Activated CD8-positive, alpha-beta memory T cell treated with anti-CD3 and anti-CD28 coated beads for 4 hours (primary cell): ENCODE measurements around the gene SBK3.
"Not testable (repeated sequence)": the region's sequence is repeated elsewhere in the genome, so short reads cannot be mapped to it uniquely, and the experiment has no call there.

Experiments used
- DNase-seq, 2 donors: peaks; one replicate each; pipeline ENCODE4 v3.0.0-alpha.2; 2020; ENCODE audit warnings: low read depth in 2 of 2

Gene SBK3

DNA sequence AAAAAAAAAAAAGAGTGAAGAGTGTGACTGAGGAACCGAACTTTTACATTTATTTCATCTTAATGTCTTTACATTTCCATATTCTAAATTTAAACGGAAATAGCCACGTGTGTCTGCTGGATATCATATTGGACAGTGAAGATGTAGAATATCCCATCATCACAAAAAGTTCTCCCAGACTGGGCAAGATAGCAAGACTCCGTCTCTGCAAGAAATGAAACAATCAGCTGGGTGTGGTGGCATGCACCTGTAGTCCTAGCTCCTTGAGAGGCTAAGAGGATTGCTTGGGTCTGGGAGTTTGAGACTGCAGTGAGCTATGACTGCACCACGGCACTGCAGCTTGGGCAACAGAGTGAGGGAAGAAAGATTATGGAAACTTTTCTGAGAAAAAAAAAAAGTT is 31.4 kb upstream of the SBK3 start:
- DNase-seq, result no peak

DNA sequence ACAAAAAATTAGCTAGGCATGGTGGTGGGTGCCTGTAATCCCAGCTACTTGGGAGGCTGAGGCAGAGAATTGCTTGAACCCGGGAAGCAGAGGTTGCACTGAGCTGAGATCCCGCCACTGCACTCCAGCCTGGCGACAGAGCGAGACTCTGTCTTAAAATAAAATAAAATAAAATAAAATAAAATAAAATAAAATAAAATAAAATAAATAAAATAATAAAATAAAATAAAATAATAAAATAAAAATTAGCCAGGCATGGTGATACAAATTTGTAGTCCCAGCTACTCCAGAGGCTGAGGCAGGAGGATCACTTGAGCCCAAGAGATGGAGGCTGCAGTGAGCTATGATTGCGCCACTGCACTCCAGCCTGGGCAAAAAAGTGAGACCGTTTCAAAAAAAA is 28.6 kb upstream of the SBK3 start:
- not testable (repeated sequence) for DNase-seq

DNA sequence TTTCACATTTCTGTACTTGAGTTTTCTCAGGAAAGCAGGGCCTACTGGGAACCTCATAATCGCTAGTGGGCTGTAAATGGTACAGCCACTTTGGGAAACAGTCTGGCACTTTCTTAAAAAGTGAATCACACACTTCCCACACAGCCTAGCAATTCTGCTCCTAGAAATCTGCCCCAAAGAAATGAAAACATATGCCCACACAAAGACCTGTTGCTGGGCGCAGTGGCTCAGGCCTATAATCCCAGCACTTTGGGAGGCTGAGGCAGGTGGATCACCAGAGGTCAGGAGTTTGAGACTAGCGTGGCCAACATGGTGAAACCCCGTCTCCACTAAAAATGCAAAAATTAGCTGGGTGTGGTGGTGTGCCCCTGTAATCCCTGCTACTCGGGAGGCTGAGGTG is 24.1 kb upstream of the SBK3 start:
- DNase-seq, result not testable (repeated sequence)

DNA sequence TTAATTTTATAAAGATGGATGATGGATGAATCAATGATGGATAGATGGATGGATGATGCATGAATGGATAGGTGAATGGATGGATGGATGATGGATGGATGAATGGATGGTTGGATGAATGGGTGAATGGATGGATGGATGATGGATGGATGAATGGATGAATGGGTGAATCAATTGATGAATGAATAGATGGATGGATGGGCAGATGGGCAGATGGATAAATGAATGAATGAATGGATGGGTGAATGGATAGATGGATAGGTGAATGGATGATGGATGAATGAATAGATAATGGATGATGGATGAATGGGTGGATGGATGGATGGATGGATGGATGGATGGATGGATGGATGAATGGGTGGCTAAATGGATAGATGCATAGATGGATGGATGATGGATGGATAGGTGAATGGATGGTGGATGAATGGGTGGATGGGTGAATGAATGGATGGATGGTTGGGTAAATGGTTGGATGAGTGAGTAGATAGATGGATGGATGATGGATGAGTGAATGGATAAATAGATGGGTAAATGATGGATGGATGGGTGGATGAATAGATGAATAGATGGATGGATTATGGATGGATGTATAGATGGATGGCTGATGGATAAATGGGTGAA is 22.5 kb upstream of the SBK3 start:
- DNase-seq, result no peak

DNA sequence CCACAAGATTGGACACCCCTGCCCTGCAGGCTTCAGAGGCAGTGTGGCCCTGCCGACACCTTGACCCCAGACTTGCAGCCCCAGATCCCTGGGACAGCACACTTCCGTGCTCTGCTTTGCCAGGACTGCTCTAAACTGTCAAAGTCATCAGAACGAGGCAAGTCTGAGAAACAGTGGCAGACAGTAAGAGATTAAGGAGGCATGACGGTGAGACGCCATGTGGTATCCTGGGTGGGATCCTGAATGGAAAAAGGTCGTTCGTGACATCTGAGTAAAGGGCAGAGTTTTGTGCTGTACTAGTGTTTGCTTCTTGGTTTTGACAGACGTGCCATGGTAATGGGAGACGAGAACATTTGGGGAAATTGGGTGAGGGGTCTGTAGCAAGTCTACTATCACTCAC is 21.5 kb upstream of the SBK3 start:
- no peak for DNase-seq

DNA sequence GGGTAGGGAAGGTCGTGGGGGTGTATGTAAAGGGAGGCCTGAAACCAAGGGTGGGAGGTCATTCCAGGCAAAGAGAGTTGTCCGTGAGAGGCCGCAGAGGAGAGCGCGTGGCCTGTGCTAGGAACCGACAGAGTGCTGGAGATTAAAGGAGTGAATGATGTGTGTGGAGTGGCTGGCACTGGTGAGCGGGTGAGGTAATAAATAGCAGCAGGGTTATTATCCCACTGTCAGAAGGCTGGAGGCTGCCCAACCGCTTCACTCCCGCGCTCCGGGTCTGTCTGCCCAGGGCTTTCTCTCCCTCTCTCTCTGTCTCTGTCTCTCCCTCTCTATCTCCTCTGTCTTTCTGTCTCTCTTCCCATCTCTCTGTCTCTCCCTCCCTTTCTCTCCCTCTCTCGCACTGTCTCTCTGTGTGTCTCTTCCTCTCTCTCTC is 17.9 kb upstream of the SBK3 start:
- no peak for DNase-seq

DNA sequence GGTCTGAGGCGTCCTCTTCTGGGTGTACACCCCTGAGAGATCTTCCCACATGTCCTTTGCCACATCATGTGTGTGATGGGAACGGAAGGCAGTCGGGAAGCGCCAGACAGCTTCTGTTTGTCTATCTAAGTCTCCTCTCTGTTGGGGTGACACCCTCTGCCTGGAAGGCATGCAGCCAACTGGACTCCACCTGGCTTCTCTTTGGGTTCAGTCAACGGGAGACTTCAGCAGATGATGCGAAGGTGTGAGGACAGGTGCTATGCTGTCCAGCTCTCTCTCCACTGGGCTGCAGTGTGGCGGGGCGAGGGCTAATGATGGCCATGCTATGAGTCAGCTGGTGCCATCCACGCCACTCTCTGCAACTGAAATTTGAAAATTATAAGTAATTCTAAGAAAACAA is 14.3 kb upstream of the SBK3 start:
- DNase-seq, result no peak

DNA sequence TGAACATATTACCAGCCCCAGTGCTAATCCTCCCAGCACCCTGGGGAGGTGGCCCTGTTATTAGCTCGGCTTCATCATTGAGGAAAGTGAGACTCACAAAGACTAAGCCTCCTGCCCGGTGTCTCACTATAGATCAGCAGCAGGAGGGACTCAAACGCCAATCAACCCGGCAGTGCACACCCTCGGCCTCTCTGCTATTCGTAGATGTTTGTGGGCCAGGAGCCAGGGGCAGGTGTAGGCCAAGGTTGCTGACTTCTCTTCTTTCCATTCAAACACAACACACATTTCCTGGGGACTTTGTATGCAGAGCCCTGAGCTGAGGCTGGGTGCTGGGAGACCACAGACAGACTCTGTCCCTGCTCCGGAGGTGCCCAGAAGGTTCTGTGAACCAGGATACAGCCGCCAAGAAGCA is 9.4 kb upstream of the SBK3 start:
- DNase-seq, result no peak

DNA sequence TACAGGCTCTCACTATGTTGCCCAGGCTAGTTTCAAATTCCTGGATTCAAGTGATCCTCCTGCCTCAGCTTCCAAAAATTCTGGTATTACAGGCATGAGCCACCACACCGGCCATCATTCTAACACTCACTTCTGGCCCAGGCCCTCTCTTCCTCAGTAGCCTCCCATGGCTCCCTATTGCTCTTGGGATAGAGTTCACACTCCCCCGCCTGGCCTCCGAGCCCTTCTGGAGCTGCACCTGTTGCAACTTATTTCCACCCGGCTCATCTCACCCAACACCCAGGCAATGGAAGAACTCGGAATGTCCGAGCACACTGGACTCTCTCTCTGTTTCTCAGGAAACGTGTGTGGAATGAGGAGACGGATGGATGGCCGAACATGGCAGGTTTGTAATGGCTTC is 9.0 kb upstream of the SBK3 start:
- DNase-seq, result no peak

DNA sequence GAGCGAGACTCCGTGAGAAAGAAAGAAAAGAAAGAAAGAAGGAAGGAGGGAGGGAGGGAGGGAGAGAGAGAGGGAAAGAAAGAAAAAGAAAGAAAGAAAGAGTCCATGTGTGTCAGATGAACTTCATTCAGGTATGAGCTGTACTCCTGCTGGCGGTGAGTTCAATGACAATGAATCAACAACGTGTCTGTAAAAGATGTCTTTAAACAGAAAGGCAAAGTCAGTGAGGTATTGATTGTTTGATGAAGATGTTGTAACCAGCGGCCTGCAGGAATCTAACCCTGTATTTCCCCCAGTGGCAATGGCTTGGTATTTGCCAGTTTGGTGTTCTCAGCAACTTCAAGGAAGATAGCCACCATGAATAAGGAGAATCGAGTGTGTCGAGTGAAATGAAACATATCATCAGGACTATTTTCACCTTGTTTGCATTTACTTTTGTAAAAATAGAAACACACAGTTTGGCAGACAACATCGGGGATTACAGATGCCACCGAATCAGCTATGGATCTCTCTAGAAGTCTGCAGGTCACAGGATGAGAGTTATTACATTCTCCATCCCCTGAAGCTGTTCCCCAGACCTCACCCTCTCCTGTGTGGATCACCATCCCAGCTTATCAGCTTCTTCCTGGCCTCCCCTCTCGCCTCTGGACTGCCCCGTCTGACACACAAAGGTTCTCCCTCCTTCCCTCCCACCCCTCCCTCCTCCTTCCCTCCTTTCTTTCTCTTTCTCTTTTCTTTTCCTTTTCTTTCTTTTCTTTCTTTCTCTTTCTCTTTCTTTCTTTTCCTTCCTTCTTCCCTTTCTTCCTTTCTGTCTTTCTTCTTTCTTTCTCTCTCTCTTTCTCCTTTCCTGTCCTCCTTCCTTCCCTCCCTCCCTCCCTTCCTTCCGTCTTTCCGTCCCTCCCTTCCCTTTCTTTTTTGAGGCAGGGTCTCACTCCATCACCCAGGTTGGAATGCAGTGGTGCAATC is 8.2 kb upstream of the SBK3 start:
- DNase-seq, result no peak

DNA sequence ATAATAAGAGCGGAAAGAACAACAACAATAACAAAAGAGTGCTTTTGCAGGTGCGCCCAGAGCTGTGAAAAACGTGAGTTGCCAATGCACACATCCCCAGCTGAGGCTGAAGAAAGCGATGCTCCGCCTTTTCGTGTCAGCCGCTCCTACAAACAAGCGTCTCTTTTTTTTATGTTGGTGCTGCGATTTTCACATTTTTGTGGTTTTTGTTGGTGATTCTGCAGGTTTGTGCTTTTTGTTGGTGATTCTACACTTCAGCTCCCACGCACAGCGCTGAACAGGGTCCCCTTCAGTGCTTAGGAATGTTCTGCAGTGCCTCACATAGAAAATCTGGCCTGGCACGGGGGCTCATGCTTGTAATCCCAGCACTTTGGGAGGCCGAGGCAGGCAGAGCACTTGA is 7.3 kb upstream of the SBK3 start:
- no peak for DNase-seq

DNA sequence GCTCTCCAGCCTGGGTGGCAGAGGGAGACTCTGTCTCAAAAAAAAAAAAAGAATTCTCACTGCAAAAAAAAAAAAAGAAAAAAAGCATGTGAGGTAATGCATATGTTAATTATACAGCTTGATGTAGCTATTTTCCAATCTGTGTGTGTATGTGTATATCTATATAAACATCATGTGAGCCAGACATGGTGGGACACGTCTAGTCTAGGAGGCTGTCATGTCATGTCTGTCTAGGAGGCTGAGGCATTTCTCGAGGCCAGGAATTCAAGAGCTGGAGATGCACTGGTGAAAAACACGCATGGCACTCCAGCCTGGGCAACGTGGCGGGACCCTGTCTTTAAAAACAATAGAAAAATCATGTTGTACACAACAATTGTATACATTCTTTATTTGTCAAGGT is 6.9 kb upstream of the SBK3 start:
- DNase-seq, result no peak

DNA sequence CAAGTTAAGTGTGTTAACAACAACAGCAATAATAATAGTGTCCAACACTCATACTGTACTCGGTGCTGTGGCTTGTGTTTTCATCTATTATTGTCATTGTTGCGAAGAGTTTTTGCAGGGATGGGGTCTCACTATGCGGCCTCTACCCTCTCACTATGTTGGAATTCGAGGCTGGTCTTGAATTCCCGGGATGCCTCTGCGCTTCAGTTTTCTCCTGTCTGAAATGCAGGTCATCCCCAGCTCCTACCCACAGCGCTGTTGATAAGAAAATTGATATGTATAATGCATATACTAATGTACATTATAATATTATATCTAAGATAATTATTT is 4.9 kb upstream of the SBK3 start:
- DNase-seq, result no peak

DNA sequence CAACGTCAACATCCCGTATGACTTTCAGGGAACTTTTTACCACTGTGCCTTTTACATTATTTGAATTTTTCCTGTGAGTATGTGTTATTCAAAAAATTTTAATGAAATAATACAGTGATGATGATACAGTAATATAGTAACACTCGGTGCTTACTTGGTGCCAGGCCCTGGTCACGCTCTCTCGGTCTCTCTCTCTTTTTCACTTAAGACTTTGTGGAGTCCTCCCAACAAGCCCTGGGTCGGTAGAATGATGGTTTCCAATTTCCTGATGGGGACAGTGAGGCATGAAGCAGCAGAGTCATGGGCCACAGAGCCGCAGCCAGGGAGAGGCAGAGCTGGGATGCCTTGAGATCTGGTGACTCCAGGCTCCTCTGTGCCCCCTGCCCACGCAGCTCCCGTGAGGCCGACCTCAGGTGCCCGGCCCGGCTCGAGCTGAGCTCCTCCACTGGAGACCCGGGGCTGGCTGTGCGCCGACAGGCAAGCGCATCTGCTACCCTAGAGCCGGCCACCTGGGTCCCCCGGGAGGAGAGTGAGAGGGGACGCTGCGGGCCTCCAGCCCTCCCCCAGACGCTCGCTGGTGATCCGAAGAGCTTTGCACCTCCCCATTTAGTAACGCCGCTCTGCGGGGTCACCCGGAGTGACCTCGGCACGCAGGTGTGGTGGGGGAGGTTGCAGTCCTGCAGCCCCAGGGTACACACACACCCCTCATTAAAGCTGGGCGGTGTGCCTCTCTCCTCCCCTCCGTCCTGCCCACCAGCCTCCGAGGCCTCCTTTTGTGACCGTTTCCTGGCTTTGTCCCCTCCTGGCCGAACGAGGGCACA is 4.4 kb upstream of the SBK3 start:
- DNase-seq, result no peak

DNA sequence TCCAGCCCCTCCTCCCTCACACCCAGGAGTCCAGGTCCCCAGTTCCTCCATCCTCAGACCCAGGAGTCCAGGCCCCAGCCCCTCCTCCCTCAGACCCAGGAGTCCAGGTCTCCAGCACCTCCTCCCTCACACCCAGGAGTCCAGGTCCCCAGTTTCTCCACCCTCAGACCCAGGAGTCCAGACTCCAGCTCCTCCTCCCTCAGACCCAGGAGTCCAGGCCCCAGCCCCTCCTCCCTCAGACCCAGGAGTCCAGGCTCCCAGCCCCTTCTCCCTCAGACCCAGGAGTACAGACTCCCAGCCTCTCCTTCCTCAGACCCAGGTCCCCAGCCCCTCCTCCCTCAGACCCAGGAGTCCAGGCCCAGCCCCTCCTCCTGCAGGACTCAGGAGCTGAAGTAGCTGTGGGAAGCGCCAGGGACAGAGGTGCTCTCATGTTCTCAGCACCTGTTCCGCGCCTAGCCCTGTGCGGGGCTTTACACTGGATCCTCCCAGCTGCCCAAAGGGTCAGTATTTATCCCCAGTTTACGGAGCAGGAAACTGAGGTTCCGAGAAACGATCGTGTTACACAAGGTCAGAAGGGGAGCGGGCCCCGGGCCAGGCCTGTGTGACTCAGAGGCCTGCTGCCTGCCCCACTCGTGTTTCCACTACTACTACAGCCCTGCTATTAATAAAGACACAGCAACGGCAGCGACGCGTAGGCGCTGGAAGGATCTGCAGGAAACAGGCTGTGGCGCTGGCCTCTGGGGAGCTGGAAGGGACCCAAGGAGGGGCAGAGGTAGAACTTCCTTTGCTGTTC is 1.7 kb upstream of the SBK3 start:
- DNase-seq, result no peak

DNA sequence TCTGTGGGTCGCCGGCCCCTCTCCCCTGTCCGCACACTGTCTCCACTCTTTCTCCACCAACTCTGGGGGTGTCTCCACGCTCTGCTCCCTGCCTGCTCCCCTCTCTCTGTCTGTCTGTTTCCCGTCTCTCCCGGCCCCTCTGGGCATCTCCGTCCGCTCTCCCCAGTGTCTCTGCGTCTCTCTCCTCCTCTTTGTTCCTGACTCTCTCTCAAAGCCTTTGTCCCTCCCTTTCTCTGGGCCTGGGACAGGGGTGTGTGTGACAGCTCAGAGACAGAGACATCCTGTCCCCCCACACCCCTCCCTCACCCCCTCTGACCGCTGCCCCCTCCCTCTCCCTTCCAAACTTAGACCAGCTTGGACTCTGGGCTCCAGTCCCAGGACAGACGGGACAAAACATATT is 668 bp upstream of the SBK3 start:
- DNase-seq, result no peak

DNA sequence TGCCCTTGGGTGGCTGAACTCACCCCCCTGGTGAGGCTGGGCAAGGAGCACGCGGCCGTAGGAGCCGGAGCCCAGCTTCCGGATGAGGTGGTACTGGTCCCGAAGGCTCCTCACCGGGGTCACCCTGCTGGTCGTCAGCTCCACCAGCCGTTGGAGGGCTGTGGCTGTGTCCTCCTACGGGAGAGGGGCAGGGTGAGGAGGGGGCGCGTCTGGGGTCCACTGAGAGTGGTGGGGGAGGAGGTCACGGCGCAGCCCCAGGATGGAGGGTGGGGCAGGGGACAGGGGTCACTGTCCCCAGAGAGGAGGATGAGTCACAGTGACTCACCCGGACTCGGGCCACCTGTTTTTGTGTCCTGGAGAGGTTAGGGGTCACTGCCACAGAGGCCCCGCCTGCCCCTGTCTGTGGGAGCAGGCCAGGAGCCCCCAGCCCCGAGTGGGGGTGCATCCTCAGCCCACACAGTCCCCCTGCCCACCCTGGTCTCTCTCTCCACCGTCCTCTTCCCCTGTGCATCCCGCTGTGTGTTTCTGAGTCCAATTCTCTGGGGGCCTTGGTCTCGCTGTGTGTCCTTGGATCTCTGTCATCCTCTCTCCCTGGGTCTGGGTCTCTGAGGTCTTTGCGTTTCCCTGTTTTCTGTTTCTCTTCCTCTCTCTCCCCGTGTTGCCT is 435 bp downstream of the SBK3 start:
- no peak for DNase-seq

DNA sequence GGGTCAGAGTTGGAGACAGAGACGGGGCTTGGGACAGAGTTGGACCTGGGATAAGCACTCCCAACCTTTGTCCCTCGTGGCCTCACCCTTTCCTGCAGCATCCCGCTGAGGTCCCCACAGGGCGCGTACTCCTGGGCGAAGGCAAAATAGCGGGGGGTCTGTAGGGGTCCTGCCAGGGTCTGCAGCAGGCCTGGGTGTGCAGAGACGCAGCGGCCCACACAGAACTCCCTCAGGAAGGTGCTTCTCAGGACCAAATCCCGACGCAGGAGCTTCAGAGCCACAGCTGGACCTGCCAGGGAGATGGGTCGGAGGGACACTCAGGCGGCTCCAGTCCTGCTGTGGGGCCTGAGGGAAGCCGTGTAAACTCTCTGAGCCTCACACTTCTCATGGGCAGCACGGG is 1.3 kb downstream of the SBK3 start:
- no peak for DNase-seq

DNA sequence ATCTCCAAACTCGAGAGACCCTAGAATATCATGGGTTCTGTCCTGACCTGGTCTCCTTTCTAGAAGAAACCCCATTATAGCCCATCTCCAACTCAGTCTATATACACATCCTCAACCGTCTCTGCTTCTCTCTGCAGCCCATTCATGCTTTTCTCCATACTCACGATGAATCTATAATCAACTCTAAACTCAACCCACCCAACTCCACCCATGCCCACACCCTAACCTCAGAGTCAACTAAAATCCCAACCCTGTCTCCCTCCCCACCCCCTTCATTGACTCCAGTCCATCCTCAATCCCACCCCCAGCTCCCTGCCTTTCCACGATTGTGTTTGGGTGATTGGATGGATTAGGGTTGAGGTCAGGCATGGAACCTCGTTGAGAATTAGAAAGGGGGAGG is 1.8 kb downstream of the SBK3 start:
- no peak for DNase-seq

DNA sequence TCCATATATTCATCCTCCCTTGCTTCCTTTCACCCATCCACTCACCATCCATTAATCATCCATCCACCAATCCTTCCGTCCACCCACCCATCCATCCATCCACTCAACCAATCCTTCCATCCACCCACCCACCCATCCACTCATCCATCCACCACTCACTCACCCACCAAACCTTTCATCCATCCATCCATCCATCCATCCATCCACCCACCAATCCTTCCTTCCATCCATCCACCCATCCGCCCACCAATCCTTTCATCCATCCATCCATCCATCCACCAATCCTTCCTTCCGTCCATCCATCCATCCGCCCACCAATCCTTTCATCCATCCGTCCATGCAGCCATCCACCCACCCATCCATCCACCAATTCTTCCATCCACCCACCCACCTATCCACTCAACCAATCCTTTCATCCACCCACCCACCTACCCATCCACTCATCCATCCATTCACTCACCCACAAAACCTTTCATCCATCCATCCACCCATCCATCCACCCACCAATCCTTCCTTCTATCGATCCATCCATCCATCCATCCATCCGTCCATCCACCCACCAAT is 3.0 kb downstream of the SBK3 start:
- no peak for DNase-seq

DNA sequence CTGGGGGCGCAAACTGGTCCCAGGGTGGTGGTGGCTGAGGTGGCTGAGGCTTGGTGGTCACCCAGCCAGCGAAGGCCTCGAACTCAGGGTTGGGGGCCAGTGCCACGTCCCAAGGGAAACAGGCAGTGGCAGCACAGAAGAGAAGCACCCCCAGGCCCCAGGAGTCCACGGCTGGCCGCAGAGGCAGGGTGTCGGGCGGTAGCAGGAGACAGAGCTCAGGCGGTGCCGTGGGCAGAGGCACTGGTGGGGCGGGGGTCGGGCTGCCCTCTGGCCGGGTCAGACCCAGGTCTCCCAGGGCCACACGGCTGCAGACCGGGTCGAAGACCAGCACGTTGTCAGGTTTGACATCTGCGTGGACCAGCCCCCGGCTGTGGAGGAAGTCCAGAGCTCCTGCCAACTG is 4.3 kb downstream of the SBK3 start:
- DNase-seq, result no peak
